RWPE1 (cell line): ENCODE data around the gene EXT2.

Experiments used
- CTCF ChIA-PET: fragments of 350-600 bp; sonication (Branson Sonifier 250); formaldehyde crosslinking; extraction: SDS; loops from one replicate; lab custom pipeline; 2021; lab: Yijun Ruan, JAX
- POLR2A ChIA-PET: fragments of 400-600 bp; formaldehyde crosslinking; extraction: SDS; loops from one replicate; lab custom pipeline; 2020; ENCODE audit warnings: antibody characterized with exemption; ENCODE audit not compliant: low non-redundant PET; lab: Yijun Ruan, JAX
- DNase-seq: peaks from one replicate; pipeline ENCODE4 v3.0.0; 2012; ENCODE audit warnings: low spot score
- H3K27ac ChIP-seq: fragments of 450-650 bp; 2 replicates; pipeline ENCODE4 v1.5.1; 2017
- TF ChIP-seq, protein P1 (sequence below): fragments of 450-650 bp; conservative IDR thresholded peaks from 2 replicates; pipeline ENCODE4 v1.5.1; 2017; ENCODE audit warnings: low read depth, mild to moderate bottlenecking

The EXT2 gene

DNA sequence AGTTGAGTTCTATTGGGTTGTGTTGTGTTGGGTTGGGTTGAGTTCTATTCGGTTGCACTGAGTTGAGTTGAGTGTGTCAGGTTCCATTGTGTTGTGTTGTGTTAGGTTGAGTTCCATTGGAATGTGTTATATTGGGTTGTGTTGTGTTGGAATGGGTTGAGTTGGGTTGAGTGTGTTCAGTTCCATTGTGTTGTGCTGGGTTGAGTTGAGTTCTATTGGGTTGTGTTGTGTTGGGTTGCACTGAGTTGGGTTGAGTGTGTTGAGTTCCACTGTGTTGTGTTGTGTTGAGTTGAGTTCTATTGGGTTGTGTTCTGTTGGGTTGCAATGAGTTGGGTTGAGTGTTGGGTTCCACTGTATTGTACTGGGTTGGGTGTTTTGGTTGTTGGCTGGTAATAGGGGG, 178.9 kb downstream of the EXT2 start:
- CTCF ChIA-PET, result interaction anchor here (1.0 kb wide), 1 partner anchor 9 kb away, joined by 4 read pairs; no protein-coding TSS in a partner anchor
- TF ChIP-seq, protein P1, sequence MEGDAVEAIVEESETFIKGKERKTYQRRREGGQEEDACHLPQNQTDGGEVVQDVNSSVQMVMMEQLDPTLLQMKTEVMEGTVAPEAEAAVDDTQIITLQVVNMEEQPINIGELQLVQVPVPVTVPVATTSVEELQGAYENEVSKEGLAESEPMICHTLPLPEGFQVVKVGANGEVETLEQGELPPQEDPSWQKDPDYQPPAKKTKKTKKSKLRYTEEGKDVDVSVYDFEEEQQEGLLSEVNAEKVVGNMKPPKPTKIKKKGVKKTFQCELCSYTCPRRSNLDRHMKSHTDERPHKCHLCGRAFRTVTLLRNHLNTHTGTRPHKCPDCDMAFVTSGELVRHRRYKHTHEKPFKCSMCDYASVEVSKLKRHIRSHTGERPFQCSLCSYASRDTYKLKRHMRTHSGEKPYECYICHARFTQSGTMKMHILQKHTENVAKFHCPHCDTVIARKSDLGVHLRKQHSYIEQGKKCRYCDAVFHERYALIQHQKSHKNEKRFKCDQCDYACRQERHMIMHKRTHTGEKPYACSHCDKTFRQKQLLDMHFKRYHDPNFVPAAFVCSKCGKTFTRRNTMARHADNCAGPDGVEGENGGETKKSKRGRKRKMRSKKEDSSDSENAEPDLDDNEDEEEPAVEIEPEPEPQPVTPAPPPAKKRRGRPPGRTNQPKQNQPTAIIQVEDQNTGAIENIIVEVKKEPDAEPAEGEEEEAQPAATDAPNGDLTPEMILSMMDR, result no peak
- no peak for DNase-seq
- POLR2A ChIA-PET, result no interaction called here
- H3K27ac ChIP-seq, result no peak overlapping the region

- DNase-seq, result no peak
- ChIA-PET POLR2A (no interaction called here), CTCF (interaction anchor here (1.0 kb wide), 1 partner anchor 10 kb away, joined by 4 read pairs; no protein-coding TSS in a partner anchor)
- H3K27ac ChIP-seq, result no peak overlapping the region
- TF ChIP-seq, protein P1, result no peak
These were observed 179.8 kb downstream of the EXT2 start for GRCh38 chr11:44275241-44275640.

DNA sequence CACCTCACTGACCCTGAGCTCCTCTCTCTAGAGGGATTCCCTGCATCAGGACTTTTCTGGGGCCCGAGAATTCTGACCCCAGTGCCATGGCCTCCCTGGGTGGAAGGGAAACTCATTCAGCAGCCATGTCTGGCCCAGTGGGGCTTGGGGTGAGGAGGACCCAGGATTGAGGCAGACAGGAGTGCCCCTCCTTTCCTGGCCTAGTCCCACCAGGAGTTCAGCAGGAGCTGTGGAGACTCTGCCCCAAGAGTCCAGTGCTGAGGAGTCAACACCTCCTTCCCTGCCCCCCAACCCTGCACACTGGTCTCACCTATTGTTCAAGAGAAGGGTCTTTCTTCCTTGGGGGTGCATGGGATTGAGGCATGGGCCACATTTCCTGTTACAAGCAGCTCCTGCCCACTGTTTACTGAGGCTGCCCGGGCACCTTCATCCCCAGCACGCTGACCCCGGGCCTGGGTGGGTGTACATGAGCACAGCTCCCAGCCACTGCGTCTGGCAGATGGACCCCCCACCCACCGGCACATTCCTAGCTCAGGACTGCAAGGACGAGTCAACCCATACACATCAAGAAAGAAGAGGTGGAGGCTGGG, 180.6 kb downstream of the EXT2 start:
- TF ChIP-seq, protein P1, result no peak
- POLR2A ChIA-PET, result no interaction called here
- DNase-seq, result no peak
- CTCF ChIA-PET, result interaction anchor here (1.1 kb wide), 1 partner anchor 10 kb away, joined by 3 read pairs; no protein-coding TSS in a partner anchor
- no peak overlapping the region for H3K27ac ChIP-seq

GRCh38 chr11:44277196-44278090, 182.0 kb downstream of the EXT2 start:
- CTCF ChIA-PET, result interaction anchor here (0.6 to 0.7 kb wide), 4 partner anchors 8 to 228 kb away, joined by 3 to 5 read pairs (median 4); no protein-coding TSS in a partner anchor
- no peak overlapping the region for H3K27ac ChIP-seq
- POLR2A ChIA-PET, result no interaction called here
- TF ChIP-seq, protein P1, result no peak
- no peak for DNase-seq

GRCh38 chr11:44279483-44279882, 184.0 kb downstream of the EXT2 start:
- DNase-seq, result no peak
- no peak overlapping the region for H3K27ac ChIP-seq
- ChIA-PET CTCF (no interaction called here), POLR2A (no interaction called here)
- TF ChIP-seq, protein P1, result no peak

DNA sequence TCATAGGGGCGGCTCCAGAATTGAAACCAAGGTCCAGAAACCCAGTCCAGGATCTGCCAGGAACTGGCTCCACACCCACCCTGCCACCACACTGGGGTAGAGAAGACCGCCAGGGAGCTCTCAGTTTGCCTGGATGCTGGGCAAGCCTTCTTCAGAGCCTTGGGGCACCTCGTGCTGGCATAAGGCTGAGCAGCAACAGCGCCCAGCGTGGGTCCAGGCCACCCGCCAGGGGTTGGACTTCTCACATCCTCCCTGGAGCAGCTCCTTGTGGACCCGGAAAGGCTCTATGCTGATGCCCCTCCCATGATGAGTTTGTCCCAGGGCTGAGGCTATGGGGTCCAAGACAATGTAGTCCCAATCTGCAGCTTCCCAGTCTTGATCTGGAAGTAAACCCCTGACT, 184.8 kb downstream of the EXT2 start:
- POLR2A ChIA-PET, result no interaction called here
- no peak overlapping the region for H3K27ac ChIP-seq
- CTCF ChIA-PET, result no interaction called here
- no peak for DNase-seq
- TF ChIP-seq, protein P1, result no peak
